Activated CD4-positive, alpha-beta T cell treated with anti-CD3 and anti-CD28 coated beads, Interleukin-10, Interleukin-2, amounts not matched to agents 100 ng/mL and 50 ng/mL, durations not matched to agents 16 hours and 8 hours (primary cell): Measurements from ENCODE around the gene KCTD6.

Source experiments
- DNase-seq: peaks from one replicate; pipeline ENCODE4 v3.0.0-alpha.2; 2020

KCTD6 gene

GRCh38 chr3:58491506-58492402 is at the start of gene KCTD6:
KCTD6 (plus strand) TSS chr3:58492096; CDS start chr3:58498756, 6,660 bp downstream.
- peak; percentile 95 for DNase-seq

- DNase-seq = no peak
These were observed 39.7 kb upstream of the KCTD6 start for GRCh38 chr3:58452176-58452575.

- DNase-seq = no peak
These were observed 32.7 kb upstream of the KCTD6 start for GRCh38 chr3:58459160-58459559.

- no peak for DNase-seq
These were observed 29.1 kb upstream of the KCTD6 start for GRCh38 chr3:58462829-58463180.

GRCh38 chr3:58463181-58463941 is 28.5 kb upstream of the KCTD6 start:
- peak; percentile 95 for DNase-seq

GRCh38 chr3:58463942-58464271 is 28.0 kb upstream of the KCTD6 start:
- DNase-seq = no peak

GRCh38 chr3:58464866-58465265 is 27.0 kb upstream of the KCTD6 start:
- DNase-seq = peak; percentile 63

- DNase-seq = no peak
These were observed 24.9 kb upstream of the KCTD6 start for GRCh38 chr3:58466899-58467563.

- DNase-seq = no peak
These were observed 22.8 kb upstream of the KCTD6 start for GRCh38 chr3:58469096-58469495.

- no peak for DNase-seq
These were observed 21.4 kb upstream of the KCTD6 start for GRCh38 chr3:58470363-58471024.

- peak; percentile 98 for DNase-seq
These were observed 20.6 kb upstream of the KCTD6 start for GRCh38 chr3:58471025-58471887.

GRCh38 chr3:58473275-58473674 is 18.6 kb upstream of the KCTD6 start:
- DNase-seq = no peak

- no peak for DNase-seq
These were observed 17.5 kb upstream of the KCTD6 start for GRCh38 chr3:58474348-58474911.

- DNase-seq = no peak
These were observed 16.8 kb upstream of the KCTD6 start for GRCh38 chr3:58474967-58475578.

GRCh38 chr3:58478781-58479180 is 13.1 kb upstream of the KCTD6 start:
- no peak for DNase-seq

GRCh38 chr3:58480309-58480708 is 11.6 kb upstream of the KCTD6 start:
- no peak for DNase-seq

GRCh38 chr3:58482917-58483636 is 8.8 kb upstream of the KCTD6 start:
- DNase-seq = peak; percentile 58

GRCh38 chr3:58484045-58484721 is 7.7 kb upstream of the KCTD6 start:
- DNase-seq = no peak

GRCh38 chr3:58484722-58485069 is 7.2 kb upstream of the KCTD6 start:
- no peak for DNase-seq

- no peak for DNase-seq
These were observed 6.0 kb upstream of the KCTD6 start for GRCh38 chr3:58485801-58486435.
